Activated T-helper 1 cell treated with anti-CD3 and anti-CD28 coated beads, Interleukin-12 subunit alpha, Interleukin-12 subunit beta, Interleukin-2, Interleukin-4 antibody, amounts not matched to agents 30 ng/mL and 10 ng/mL and 1 ng/mL, durations not matched to agents 14 hours and 24 hours and 36 hours (primary cell): ENCODE results near the gene ANKMY1. TPM values are rescaled to one million over a fixed set of nuclear protein-coding genes. Genes with fewer than 3 reads are reported as not detected.

Experiments
- DNase-seq: peaks from one replicate; pipeline ENCODE4 v3.0.0; 2021; ENCODE audit warnings: low spot score
- H3K27ac Mint-ChIP-seq: one replicate; pipeline ENCODE4 v1.8.0; 2021; ENCODE audit warnings: mild to moderate bottlenecking, mixed read lengths
- H3K27me3 Mint-ChIP-seq: one replicate; pipeline ENCODE4 v1.8.0; 2022; ENCODE audit warnings: mild to moderate bottlenecking, moderate library complexity, mixed read lengths; ENCODE audit not compliant: insufficient read depth
- H3K36me3 Mint-ChIP-seq: one replicate; pipeline ENCODE4 v1.8.0; 2021; ENCODE audit warnings: low read depth, mixed read lengths
- H3K4me1 Mint-ChIP-seq: one replicate; pipeline ENCODE4 v1.8.0; 2021; ENCODE audit warnings: low read depth, mixed read lengths
- H3K4me3 Mint-ChIP-seq: one replicate; pipeline ENCODE4 v1.8.0; 2021; ENCODE audit warnings: mild to moderate bottlenecking, moderate library complexity, mixed read lengths
- H3K9me3 Mint-ChIP-seq: one replicate; pipeline ENCODE4 v1.8.0; 2021; ENCODE audit warnings: mixed read lengths
- intact Hi-C: fragments of 100-400 bp; cut with micrococcal nuclease; formaldehyde crosslinking; loops from one replicate; pipeline ENCODE4 v1.15.1; 2024
- total RNA-seq: library from RNA; stranded (reverse); gene quantifications from 2 replicates; pipeline ENCODE4 v1.2.3, GENCODE V29; 2022

Gene ANKMY1
- total RNA-seq, 1 donor from 2014 or later = 21.9 TPM

DNA sequence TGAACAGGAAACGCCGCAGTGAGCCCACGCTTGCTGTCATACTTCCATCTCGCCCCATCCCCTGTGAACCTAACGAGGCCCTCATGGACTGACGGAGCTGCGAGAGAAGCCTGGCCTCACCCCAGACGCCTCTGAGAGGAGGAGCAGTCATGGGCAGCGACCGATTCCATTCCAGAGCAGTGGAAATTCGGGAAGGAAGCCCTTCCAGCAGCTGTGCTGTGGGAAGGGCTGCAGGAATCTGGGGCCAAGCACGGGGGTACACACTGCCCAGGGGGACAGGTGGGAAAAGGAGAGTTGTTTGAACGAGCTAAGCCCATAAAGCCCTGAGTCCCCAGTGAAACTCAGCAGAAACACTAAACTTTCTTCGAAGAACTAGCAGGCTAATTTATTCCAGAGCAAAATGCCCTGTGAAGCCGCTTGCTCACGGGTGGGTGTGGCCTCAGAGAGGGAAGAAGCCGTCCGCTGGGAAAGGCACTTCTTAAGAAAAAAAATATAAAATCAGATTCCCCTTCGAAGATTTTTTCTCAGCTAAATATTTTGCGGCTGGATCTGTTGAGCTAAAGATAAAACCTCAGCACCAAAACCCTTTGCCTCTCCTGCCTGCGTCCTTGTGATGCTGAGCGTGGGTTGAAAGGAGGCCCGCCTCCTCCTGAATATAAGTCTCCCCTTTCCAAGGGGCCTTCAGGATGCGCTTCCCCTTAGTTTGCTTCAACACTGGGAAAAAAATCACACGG is 38.2 kb downstream of the ANKMY1 start:
- Mint-ChIP-seq H3K27me3 (peaks cover 3% of the 10 kb centered on the region), H3K27ac (no peak overlapping the region), H3K9me3 (peaks cover 16% of the 10 kb centered on the region), H3K4me3 (no peak overlapping the region), H3K4me1 (no peaks in the 10 kb centered on the region), H3K36me3 (peaks cover 17% of the 10 kb centered on the region)
- intact Hi-C loops = loop anchor here (10.0 kb wide), 1 partner anchor 185 kb away; no protein-coding TSS in a partner anchor
- no peak for DNase-seq

DNA sequence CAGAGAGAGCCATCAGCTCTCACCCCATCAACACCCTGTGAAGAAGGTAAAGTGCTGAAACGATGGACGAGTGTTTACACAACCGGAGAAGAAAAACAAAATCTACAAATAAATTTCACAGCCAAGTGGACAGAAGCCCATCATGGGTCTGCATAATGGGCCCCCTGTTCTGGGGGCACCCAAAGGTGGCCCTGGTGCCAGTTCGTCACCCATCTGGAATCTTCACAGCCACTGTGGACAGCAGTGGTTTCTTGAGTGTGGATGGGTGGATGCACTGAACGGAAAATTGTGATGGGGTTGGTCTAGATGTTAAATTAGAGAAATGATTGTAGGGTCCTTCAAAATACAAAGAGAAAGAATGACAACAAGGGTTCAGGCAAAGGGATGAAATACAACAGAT is 38.8 kb downstream of the ANKMY1 start:
- DNase-seq = no peak
- Mint-ChIP-seq H3K36me3 (peaks cover 12% of the 10 kb centered on the region), H3K27me3 (peaks cover 3% of the 10 kb centered on the region), H3K27ac (no peak overlapping the region), H3K9me3 (peaks cover 11% of the 10 kb centered on the region), H3K4me3 (no peak overlapping the region), H3K4me1 (peaks cover 6% of the 10 kb centered on the region)
- intact Hi-C loops = loop anchor here (10.0 kb wide), 1 partner anchor 186 kb away; no protein-coding TSS in a partner anchor

DNA sequence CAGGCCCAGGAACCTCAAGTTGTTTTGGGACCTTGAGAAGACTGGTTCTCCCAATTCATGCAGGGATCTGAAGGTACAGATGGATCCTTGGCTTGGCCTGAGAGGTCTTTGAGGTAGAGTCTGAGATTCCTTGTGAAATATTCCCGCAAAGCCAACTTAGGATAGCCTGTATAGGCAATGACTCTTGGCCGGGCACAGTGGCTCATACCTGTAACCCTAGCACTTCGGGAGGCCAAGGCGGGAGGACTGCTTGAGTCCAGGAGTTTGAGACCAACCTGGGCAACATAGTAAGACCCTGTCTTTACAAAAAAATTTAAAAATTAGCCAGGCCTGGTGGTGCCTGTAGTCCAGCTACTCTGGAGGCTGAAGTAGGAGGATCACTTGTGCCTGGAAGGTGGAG is 40.4 kb downstream of the ANKMY1 start:
- DNase-seq = no peak
- peaks cover 9% of the 10 kb centered on the region for H3K4me1 Mint-ChIP-seq
- H3K27me3 Mint-ChIP-seq = peaks cover 1% of the 10 kb centered on the region
- intact Hi-C loops = loop anchor here (10.0 kb wide), 1 partner anchor 187 kb away; no protein-coding TSS in a partner anchor
- H3K9me3 Mint-ChIP-seq = peaks cover 2% of the 10 kb centered on the region
- H3K27ac Mint-ChIP-seq = no peak overlapping the region
- peaks cover 6% of the 10 kb centered on the region for H3K36me3 Mint-ChIP-seq
- H3K4me3 Mint-ChIP-seq = no peak overlapping the region

DNA sequence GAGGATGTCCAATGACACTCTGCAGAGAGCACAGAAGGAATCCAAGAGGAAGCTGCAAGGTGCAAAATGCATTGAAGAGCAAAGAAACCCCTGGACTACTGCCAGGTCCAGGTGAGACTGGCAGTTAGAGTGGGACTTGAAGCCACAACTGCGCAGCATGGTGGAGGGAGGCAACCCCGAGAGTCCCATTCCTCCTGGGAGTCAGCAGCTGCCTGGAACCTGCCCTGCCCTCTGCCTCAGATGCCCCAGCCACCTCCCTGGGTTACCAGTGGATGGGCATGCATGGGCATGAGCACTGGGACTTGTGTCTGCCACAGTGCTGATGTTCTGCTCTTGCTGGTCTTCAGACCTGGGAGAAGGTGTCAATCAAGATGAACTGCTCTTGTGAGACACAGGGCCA is 43.2 kb downstream of the ANKMY1 start:
- H3K36me3 Mint-ChIP-seq = peaks cover 4% of the 10 kb centered on the region
- peaks cover 1% of the 10 kb centered on the region for H3K27me3 Mint-ChIP-seq
- H3K4me1 Mint-ChIP-seq = peaks cover 9% of the 10 kb centered on the region
- DNase-seq = no peak
- no peak overlapping the region for H3K4me3 Mint-ChIP-seq
- H3K27ac Mint-ChIP-seq = no peak overlapping the region
- no peaks in the 10 kb centered on the region for H3K9me3 Mint-ChIP-seq
- intact Hi-C loops = loop anchor here (1.0 to 10.0 kb wide), 6 partner anchors 47 to 326 kb away; partner anchors contain the start of gene CAPN10

GRCh38 chr2:240513549-240514287 is 44.1 kb downstream of the ANKMY1 start:
- intact Hi-C loops = loop anchor here (1.0 to 10.0 kb wide), 6 partner anchors 48 to 327 kb away; partner anchors contain the start of gene CAPN10
- H3K36me3 Mint-ChIP-seq = peaks cover 2% of the 10 kb centered on the region
- peak overlapping the region; percentile 9 for H3K27ac Mint-ChIP-seq
- no peaks in the 10 kb centered on the region for H3K27me3 Mint-ChIP-seq
- H3K9me3 Mint-ChIP-seq = no peaks in the 10 kb centered on the region
- H3K4me1 Mint-ChIP-seq = peaks cover 9% of the 10 kb centered on the region
- no peak overlapping the region for H3K4me3 Mint-ChIP-seq
- DNase-seq = peak; percentile 74

DNA sequence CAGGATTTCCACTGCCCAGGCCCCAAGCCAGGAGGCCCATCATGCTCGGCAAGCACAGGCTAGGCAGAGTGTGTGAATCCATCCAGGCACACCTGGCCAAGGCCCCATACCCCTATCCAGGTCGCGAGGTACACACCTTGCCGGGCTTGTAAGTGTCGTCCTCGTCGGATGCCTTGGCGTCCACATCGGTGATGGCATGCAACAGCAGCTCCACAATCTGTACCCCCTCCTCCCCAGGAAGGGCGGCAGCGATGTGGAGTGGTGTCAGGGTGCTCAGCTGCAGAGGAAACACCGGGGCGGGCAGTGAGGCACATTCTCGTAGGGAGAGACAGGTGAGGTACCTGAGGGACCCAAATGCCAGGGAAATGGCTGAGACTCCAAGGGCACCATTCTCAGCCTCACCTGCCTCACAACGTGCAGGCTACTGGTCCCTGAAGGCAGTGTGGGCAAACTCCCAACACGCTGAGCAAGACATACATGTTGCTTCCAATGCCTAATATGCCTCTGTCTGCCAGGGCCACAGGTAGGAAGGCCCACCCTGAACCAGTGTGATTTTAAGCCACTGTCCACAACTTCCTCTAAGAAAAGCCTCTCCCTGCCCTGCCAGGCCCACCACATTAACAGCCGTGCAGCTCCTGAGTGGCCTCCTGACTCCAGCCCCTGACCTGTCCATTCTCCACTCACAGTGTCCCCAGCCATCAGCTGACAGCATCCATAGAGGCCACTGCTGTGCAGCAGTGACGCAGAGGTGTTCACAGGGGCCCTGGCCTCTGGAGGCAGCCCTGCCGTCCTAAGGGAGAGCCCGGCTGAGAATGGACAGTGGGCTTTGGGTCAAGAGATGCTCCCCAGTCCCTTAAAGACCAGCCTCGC is 44.9 kb downstream of the ANKMY1 start:
- Mint-ChIP-seq H3K27me3 (no peaks in the 10 kb centered on the region), H3K27ac (no peak overlapping the region), H3K9me3 (no peaks in the 10 kb centered on the region), H3K36me3 (peaks cover 2% of the 10 kb centered on the region), H3K4me1 (peaks cover 9% of the 10 kb centered on the region), H3K4me3 (no peak overlapping the region)
- DNase-seq = no peak
- intact Hi-C loops = loop anchor here (5.0 to 10.0 kb wide), 2 partner anchors 109 to 192 kb away; no protein-coding TSS in a partner anchor

- intact Hi-C loops = loop anchor here (5.0 to 10.0 kb wide), 2 partner anchors 110 to 193 kb away; no protein-coding TSS in a partner anchor
- DNase-seq = no peak
- Mint-ChIP-seq H3K9me3 (no peaks in the 10 kb centered on the region), H3K27me3 (no peaks in the 10 kb centered on the region), H3K36me3 (peaks cover 2% of the 10 kb centered on the region), H3K4me1 (peaks cover 9% of the 10 kb centered on the region), H3K4me3 (no peak overlapping the region), H3K27ac (no peak overlapping the region)
These were observed 45.7 kb downstream of the ANKMY1 start for GRCh38 chr2:240512109-240512485.

DNA sequence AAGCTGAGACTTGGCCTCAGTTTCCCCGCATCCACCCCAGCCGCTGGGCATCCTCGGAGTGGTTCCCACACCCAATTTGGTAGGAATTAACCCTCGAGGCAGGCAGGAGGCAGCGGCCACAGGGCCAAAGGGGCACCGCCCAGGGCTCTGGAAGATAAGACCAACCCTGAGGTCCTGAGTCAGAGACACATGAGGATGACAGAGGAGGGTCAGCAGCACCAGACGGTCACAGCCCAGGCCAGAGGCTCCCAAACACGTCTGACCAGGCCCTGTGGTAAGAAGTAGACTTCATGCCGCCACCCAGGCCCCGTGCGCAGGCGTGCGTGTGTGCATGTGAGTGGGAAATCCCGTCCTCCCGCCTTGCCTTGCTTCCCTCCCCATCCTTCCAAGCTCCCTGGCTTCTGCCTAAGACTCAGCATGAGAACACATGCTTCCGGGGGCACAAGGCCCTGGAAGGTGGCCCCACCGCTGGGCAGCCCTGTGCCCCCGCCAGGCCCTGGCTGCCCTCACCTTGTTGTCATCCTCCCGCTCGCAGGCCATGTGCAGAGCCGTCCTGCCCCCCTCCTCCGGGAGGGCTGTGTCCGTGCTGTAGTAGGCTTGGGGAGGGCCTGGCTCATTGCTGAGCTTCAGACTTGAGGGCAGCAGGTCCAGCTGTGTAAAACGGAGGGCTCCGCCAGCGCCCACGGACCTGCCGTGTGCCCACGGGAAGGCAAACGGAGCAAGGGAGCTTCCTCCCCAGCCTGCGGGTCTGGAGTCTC is 46.3 kb downstream of the ANKMY1 start:
- H3K9me3 Mint-ChIP-seq = no peaks in the 10 kb centered on the region
- H3K4me3 Mint-ChIP-seq = no peak overlapping the region
- H3K36me3 Mint-ChIP-seq = peaks cover under 1% of the 10 kb centered on the region
- peaks cover 9% of the 10 kb centered on the region for H3K4me1 Mint-ChIP-seq
- no peaks in the 10 kb centered on the region for H3K27me3 Mint-ChIP-seq
- intact Hi-C loops = loop anchor here (5.0 to 10.0 kb wide), 2 partner anchors 111 to 193 kb away; no protein-coding TSS in a partner anchor
- no peak overlapping the region for H3K27ac Mint-ChIP-seq
- DNase-seq = no peak

DNA sequence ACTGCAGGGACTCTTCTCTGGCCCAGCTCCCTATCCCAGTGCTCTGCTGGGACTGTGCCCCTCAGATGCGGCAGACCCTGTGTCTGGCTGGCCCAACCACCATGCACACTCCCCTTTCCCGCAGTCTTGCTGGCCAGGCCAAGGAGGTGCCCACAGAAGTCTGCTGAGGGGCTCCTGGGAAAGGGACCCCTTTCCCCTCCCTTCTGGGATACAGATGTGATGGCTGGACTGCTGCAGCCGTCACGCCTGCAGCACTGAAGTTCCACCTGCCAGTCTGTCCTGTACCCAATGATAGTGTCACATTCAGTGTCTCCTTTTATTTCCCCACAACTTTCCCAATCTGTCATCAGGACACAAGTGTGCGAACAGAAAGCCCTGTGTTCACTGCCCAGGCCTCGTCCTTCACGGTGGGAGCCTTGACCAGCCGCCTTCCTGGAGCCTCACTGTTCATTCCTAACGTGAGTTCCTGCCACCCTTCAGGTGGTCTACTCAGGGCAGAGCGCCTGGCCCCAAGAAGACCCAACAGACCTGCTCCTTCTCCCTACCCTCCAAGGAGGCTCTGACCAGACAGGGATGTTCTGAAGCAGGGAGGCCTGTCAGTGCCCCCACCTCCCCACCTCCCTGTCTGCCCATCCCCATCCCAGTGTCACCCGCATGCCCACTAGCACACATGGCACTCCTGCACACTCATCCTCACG is 47.1 kb downstream of the ANKMY1 start:
- H3K9me3 Mint-ChIP-seq = no peaks in the 10 kb centered on the region
- no peak overlapping the region for H3K4me3 Mint-ChIP-seq
- H3K27ac Mint-ChIP-seq = no peak overlapping the region
- no peaks in the 10 kb centered on the region for H3K27me3 Mint-ChIP-seq
- H3K4me1 Mint-ChIP-seq = peaks cover 9% of the 10 kb centered on the region
- no peaks in the 10 kb centered on the region for H3K36me3 Mint-ChIP-seq
- DNase-seq = no peak
- intact Hi-C loops = loop anchor here (5.0 to 10.0 kb wide), 2 partner anchors 112 to 194 kb away; no protein-coding TSS in a partner anchor

DNA sequence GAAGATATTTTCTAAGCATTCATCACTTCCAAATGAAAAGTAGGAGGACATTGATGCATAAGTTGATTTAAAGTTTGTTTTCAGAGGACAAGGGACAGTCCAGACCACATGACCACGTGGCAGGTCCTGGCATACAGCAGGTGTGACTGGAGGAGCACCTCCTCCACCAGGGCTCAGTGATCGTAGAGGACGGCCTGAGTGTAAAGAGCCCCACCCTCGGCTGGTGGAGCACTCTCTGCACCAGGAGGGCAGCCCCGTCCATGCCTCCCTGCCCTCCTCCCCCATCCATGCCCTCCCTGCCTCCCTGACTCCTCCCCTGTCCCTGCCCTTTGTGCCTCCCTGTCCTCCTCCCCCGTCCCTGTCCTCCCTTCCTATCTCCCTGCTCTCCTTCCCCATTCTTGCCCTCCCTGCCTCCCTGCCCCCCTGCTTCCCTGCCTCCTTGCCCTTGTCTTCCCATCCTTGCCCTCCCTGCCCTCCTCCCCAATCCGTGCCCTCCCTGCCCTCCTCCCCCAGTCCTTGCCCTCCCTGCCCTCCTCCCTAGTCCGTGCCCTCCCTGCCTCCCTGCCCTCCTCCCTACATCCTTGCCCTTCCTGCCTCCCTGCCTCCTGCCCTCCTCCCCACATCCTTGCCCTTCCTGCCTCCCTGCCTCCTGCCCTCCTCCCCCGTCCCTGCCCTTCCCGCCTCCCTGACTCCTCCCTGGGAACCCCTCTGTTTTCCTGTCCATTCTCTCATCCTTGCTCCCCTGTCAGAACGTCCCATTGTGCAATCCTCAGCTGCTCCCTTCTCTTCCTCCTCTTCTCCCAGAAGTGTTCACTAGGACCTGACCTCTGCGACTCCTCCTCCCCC is 47.9 kb downstream of the ANKMY1 start:
- H3K4me3 Mint-ChIP-seq = no peak overlapping the region
- H3K27me3 Mint-ChIP-seq = no peaks in the 10 kb centered on the region
- no peak for DNase-seq
- no peaks in the 10 kb centered on the region for H3K9me3 Mint-ChIP-seq
- H3K36me3 Mint-ChIP-seq = no peaks in the 10 kb centered on the region
- intact Hi-C loops = loop anchor here (5.0 to 10.0 kb wide), 2 partner anchors 112 to 195 kb away; no protein-coding TSS in a partner anchor
- H3K27ac Mint-ChIP-seq = no peak overlapping the region
- peaks cover 9% of the 10 kb centered on the region for H3K4me1 Mint-ChIP-seq
